ENCODE measurements around the gene SDR39U1. TPM values are rescaled to one million over a fixed set of nuclear protein-coding genes. Genes with fewer than 3 reads are reported as not detected.

The SDR39U1 gene
- polyA plus RNA-seq, 1 experiment, result 43.4 TPM

GRCh38 chr14:24394275-24394674, 48.3 kb downstream of the SDR39U1 start:
- TF ChIP-seq CTCF (IDR thresholded peaks at IDR 0.05; ENCODE audit: insufficient read depth, low read depth, low read length), result no peak
- no peaks in the 10 kb centered on the region; the same call in 1 of the 2 replicates for H3K27me3 ChIP-seq (ENCODE audit: control insufficient read depth, insufficient read depth, low read length)
- H3K36me3 ChIP-seq (ENCODE audit: control insufficient read depth, insufficient read depth, low read length), result no peaks in the 10 kb centered on the region
- ChIA-PET CTCF (no interaction called here), POLR2A (no interaction called here)
- H3K4me3 ChIP-seq (ENCODE audit: low read depth, low read length), result no peak overlapping the region
- DNase-seq (ENCODE audit: low read depth), result no peak

DNA sequence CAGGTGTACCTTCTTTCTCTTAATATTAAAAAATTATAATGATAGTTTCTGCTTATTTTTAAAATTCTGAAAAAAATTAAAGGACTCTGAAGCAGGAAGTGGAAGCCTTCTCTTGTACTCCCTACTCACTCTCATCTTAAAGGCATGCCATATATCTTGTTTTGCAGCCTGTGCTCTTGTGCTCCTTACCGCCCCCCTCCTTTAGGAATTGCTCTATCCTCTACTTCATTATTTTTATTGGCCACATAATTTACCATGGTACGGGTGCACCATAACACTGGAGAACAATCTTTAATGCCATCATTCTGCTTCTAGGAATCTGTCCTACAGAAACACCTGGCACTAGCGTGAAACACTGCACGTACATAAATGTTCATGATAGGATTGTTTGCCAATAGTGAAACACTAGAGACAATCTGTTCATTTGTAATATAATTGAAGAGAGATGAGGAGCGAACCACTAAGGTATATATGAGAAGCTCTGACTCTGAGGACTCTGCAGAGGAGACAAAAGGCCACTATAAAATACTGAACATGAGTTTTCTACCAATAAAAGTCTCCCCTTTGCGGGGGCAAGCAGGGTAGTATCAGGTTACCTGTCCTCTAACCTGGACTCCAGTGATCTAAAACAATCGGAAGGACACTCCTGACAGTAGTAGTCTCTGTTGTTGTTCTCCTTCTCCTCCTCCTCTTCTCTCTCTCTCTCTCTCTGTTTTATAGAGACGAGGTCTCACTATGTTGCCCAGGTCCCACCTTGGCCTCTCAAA, 50.1 kb downstream of the SDR39U1 start:
- Histone ChIP-seq H3K4me3 (ENCODE audit: low read depth, low read length) (no peak overlapping the region), H3K27me3 (ENCODE audit: control insufficient read depth, insufficient read depth, low read length) (peaks cover 2% of the 10 kb centered on the region), H3K36me3 (ENCODE audit: control insufficient read depth, insufficient read depth, low read length) (no peaks in the 10 kb centered on the region)
- TF ChIP-seq CTCF (IDR thresholded peaks at IDR 0.05; ENCODE audit: insufficient read depth, low read depth, low read length), result peak; percentile 28; the same call in 1 of the 2 replicates
- POLR2A ChIA-PET, result no interaction called here
- no peak for DNase-seq (ENCODE audit: low read depth)
- CTCF ChIA-PET, result interaction anchor here (0.7 kb wide), 1 partner anchor 283 kb away, joined by 3 read pairs; no protein-coding TSS in a partner anchor

DNA sequence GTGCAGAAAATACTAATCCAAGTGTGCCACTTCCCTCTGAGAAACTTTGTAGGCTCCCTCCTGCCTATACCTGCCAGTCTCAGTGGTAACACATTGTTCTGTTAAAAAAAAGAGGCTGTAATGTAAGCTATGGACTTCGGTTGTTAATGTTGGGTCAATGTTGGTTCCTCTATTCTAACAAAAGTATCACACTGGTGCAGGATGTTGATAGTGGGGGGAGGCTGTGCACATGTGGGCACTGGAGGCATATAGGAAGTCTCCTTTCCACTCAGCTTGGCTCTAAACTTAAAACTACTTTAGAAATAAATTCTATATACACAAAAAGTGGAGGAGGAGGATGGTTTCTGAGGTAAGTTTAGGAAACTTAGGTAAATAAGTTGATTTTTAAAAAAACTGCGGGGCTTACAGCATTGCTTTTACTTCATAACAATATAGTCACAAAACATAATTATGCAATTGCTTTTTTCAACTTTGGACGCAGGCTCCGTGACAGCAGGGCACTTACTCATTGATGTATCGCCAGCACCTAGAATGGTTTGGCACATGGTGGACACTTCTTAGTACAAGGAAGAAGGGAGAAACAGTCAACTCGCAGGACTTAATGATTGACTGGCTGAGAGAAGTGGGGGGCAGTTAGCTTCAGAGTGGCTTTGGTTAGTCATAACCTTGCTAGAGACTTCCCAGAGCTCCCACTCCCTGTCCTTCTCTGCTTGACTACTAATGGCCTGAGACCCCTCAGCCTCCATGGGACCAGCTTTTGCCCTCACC, 51.7 kb downstream of the SDR39U1 start:
- ChIA-PET POLR2A (no interaction called here), CTCF (interaction anchor here (0.9 to 1.4 kb wide), 4 partner anchors 12 to 58 kb away, joined by 3 read pairs; no protein-coding TSS in a partner anchor)
- TF ChIP-seq CTCF (IDR thresholded peaks at IDR 0.05; ENCODE audit: insufficient read depth, low read depth, low read length), result no peak
- DNase-seq (ENCODE audit: low read depth), result no peak
- Histone ChIP-seq H3K27me3 (ENCODE audit: control insufficient read depth, insufficient read depth, low read length) (peaks cover 3% of the 10 kb centered on the region), H3K36me3 (ENCODE audit: control insufficient read depth, insufficient read depth, low read length) (no peaks in the 10 kb centered on the region), H3K4me3 (ENCODE audit: low read depth, low read length) (no peak overlapping the region)

Other genes with a start within 250 kb of the SDR39U1 start
- gene TM9SF1, start 247.3 kb downstream of the SDR39U1 start, polyA plus RNA-seq (2011; rRNA removed), result 50.5 and 59.2 TPM in 2 replicates
- not detected in 2 replicates for gene TSSK4, start 237.1 kb downstream of the SDR39U1 start, polyA plus RNA-seq (2011; rRNA removed)
- 36.3 and 52.1 TPM in 2 replicates for gene CHMP4A, start 229.3 kb downstream of the SDR39U1 start, polyA plus RNA-seq (2011; rRNA removed)
- 16.3 and 19.3 TPM in 2 replicates for gene MDP1, start 226.7 kb downstream of the SDR39U1 start, polyA plus RNA-seq (2011; rRNA removed)
- gene NEDD8, start 210.4 kb downstream of the SDR39U1 start, polyA plus RNA-seq (2011; rRNA removed), result 242 and 329 TPM in 2 replicates
- 103 and 116 TPM in 2 replicates for gene GMPR2, start 209.8 kb downstream of the SDR39U1 start, polyA plus RNA-seq (2011; rRNA removed)
- gene TINF2, start 200.2 kb downstream of the SDR39U1 start, polyA plus RNA-seq (2011; rRNA removed), result 37.2 and 41.7 TPM in 2 replicates
- gene TGM1, start 179.6 kb downstream of the SDR39U1 start, polyA plus RNA-seq (2011; rRNA removed), result 0.97 and 2.9 TPM in 2 replicates
- 23.2 and 52.5 TPM in 2 replicates for gene RABGGTA, start 171.2 kb downstream of the SDR39U1 start, polyA plus RNA-seq (2011; rRNA removed)
- gene DHRS1, start 143.0 kb downstream of the SDR39U1 start, polyA plus RNA-seq (2011; rRNA removed), result 40.5 and 57.1 TPM in 2 replicates
- gene NOP9, start 142.9 kb downstream of the SDR39U1 start, polyA plus RNA-seq (2011; rRNA removed), result 13.9 and 16.3 TPM in 2 replicates
- 0.63 and 0.98 TPM in 2 replicates for gene CIDEB, start 134.8 kb downstream of the SDR39U1 start, polyA plus RNA-seq (2011; rRNA removed)
- 0.98 and 1.6 TPM in 2 replicates for gene LTB4R2, start 132.6 kb downstream of the SDR39U1 start, polyA plus RNA-seq (2011; rRNA removed)
- gene LTB4R, start 131.3 kb downstream of the SDR39U1 start, polyA plus RNA-seq (2011; rRNA removed), result 2.5 and 2.6 TPM in 2 replicates
- 4.1 and 6.8 TPM in 2 replicates for gene ADCY4, start 107.7 kb downstream of the SDR39U1 start, polyA plus RNA-seq (2011; rRNA removed)
- 4.3 and 4.4 TPM in 2 replicates for gene RIPK3, start 102.8 kb downstream of the SDR39U1 start, polyA plus RNA-seq (2011; rRNA removed)
- 95.8 and 151 TPM in 2 replicates for gene NFATC4, start 74.6 kb downstream of the SDR39U1 start, polyA plus RNA-seq (2011; rRNA removed)
- gene NYNRIN, start 43.8 kb downstream of the SDR39U1 start, polyA plus RNA-seq (2011; rRNA removed), result 7.2 and 10.1 TPM in 2 replicates
- 6.7 and 8.6 TPM in 2 replicates for gene CBLN3, start 13.1 kb downstream of the SDR39U1 start, polyA plus RNA-seq (2011; rRNA removed)
- 18.9 and 19.7 TPM in 2 replicates for gene KHNYN, start 12.8 kb downstream of the SDR39U1 start, polyA plus RNA-seq (2011; rRNA removed)
- gene CMA1, start 65.5 kb upstream of the SDR39U1 start, polyA plus RNA-seq (2011; rRNA removed), result not detected in 2 replicates
- not detected in 2 replicates for gene CTSG, start 133.5 kb upstream of the SDR39U1 start, polyA plus RNA-seq (2011; rRNA removed)
- not detected in 2 replicates for gene GZMH, start 166.9 kb upstream of the SDR39U1 start, polyA plus RNA-seq (2011; rRNA removed)
- gene GZMB, start 191.4 kb upstream of the SDR39U1 start, polyA plus RNA-seq (2011; rRNA removed), result not detected in 2 replicates

Measured in BJ (cell line).